EL (cell line): ENCODE measurements around the gene SCEL.

Experiments
- DNase-seq: peaks from one replicate; pipeline ENCODE4 v3.0.0-alpha.2; 2016

The SCEL gene

GRCh38 chr13:77687799-77688198 is 152.3 kb downstream of the SCEL start:
- no peak for DNase-seq

GRCh38 chr13:77691871-77692270 is 156.4 kb downstream of the SCEL start:
- DNase-seq: no peak

GRCh38 chr13:77692746-77693448 is 157.4 kb downstream of the SCEL start:
- no peak for DNase-seq

GRCh38 chr13:77693449-77693940 is 158.0 kb downstream of the SCEL start:
- no peak for DNase-seq
